ENCODE results near the gene SRBD1.

- TF ChIP-seq CTCF (IDR thresholded peaks at IDR 0.05; ENCODE audit: borderline replicate concordance, extremely low read depth, low read length, poor library complexity, severe bottlenecking) (no peak), EZH2 (IDR thresholded peaks at IDR 0.05; ENCODE audit: borderline replicate concordance, low read depth, low read length, severe bottlenecking) (no peak)
These were observed 160.4 kb downstream of the SRBD1 start for GRCh38 chr2:45450634-45451033.
